Iris pigment epithelial cell (primary cell): Measurements from ENCODE around the gene MFF.
A peak's percentile ranks its signal among the peaks of the same experiment; 100 is the strongest.

Source experiments
- DNase-seq: peaks from one replicate; pipeline ENCODE4 v3.0.0-alpha.2; 2011; ENCODE audit warnings: low read depth

The MFF gene

DNA sequence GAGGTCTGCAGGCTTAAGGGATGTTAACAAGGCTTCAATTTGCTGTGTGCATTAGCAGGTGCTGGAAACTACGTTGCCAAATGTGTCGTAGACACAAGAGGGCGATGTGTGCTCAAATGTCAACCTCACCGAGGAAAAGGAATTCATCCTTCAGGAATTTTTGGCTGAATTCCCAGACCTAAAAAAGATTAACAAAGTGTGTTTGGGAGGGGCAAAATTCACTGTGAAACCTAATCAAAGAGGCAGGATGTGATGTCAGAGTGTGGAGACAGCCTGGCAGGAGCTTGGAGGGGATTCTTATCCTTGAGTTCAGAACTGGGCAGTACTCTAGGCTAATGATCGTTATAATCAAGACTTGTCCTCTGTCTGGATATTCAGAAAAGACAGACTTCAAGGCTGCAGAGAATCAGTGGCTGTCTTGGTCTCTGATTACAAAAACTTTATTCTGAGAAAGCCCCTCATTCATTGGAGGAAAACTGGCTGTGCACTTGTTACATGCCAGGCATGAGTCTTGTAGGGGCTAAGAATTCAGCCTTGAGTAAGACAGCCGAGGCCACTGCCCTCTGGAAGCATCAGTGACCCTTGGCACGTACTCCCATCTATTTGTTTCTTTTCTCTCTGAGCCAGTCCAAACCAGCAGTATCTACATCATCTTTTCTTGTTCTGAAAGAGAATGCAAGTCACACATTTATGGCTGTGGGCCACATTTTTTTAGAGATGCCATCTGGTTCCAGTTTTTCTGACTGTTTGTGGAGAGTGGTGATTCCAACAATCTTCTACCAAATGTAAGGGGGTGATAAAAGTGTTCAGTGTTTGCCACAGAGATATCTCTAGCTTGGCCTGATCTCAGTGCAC, 81.4 kb downstream of the MFF start:
- DNase-seq, result peak; percentile 96
